Measurements from ENCODE around the gene DCST1. TPM values are rescaled to one million over a fixed set of nuclear protein-coding genes. Genes with fewer than 3 reads are reported as not detected.

The DCST1 gene
- total RNA-seq, 1 donor from 2014 or later: not detected

DNA sequence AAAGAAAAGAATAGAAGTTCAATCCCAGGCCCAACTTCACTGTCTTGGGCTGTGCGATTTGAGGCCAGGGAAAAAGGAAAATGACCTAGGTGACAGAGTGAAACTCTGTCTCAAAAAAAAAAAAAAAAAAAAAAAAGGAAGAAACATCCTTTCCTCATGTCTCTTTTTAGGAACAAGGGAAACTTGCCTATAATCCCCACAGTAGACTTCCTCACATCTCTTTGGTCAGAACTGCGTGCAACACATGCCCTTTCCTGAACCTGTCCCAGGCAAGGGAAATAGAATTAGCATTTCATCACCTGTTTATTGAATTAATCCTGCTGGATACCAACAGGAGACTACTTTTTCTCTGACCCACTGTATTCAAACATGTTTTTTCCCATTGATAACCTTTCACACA is 2.3 kb downstream of the DCST1 start:
- no peak for DNase-seq

DNA sequence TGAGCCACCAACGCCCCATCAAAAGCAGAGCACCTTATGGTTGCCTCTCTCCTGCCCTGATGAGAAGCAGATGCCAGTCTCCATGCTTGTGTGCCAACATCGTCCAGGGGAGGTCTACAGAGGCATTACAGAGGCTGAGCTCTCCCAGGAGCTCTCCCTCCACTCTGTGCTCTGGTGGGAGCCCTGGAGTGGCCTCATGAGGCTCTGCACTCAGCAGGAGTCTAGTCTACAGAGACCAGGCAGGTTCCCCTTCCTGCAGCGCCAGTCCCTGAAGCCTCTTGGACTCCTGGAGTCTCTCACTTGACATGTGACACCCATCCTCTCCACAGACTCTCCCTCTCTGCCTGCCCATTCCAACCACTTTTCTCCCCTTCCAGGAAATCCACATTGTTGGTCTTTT is 3.4 kb downstream of the DCST1 start:
- DNase-seq: no peak

DNA sequence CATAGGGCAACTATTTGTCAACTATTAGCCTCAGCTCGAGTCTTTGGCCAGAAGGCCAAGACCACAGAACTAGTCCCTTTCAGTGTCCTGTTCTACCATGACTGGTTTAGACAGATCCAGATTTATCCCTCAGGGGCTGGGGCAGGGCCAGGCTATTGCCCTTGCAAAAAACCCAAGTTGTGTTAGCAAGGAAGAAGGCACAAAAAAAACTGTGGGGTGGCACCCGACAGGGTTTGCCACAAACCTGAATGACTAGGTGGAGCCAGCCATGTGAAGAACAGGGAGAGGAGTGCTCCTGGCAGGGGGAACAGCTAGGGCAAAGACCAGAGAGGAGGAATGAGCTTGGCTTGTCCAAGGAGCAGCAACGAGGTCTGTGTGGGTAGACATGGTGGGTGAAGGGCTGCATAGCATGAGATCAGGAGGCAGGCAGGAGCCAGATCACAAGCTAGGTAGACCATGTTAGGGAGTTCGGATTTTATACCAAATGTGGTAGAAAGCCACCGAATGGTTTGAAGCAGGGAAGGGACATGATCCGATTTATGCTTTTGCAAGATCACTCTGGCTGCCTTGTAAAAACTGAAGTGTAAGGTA is 4.3 kb downstream of the DCST1 start:
- DNase-seq: no peak

DNA sequence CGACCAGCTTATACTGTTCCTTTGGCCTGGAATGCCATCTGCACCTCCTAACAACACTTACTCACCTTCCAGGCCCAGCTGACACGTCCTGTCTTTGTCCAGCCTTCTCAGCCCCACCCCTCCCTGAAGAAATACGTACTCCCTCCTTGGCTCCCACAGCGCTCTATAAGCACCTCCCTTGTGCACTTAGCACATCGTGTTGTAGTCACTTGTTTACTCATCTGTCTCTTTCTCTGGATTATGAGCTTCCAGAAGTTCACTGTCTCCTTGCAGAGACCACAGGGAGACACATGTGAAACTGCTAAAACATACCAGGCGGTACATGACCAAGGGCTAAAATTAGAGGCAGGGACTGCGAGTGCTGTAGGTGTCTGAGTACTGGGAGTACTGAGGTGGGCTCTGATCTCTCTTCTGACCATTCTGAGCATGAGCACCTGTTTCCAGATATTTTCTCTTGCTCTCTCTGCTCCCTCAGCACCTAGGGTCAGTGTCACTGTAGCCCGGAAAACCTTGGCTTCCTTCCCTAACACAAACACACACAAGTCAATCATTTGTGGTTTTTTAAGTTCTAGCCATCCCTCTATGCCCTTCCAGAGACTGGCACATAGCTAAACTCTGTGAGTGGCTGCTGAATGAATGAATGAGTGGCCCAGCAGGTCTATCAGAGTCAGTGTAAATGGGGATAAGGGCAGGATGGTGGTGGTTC is 5.1 kb downstream of the DCST1 start:
- DNase-seq: peak; percentile 56

DNA sequence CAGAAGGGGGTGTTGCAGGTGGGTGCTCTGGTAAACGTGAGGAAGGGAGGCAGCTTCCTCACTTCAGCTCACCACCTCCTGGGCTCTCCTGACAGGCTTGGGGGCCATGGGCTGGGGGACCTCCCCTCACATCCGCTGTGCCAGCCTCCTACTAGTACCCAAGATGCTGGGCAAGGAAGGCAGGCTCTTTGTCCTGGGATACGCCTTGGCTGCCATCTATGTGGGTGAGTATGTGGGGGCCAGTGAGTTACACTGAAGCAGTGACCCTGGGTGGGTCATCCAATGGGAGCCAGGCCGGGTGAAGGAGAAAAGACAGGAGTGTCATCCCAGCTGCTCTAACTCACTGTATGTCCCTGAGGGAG is 5.7 kb downstream of the DCST1 start:
- no peak for DNase-seq

DNA sequence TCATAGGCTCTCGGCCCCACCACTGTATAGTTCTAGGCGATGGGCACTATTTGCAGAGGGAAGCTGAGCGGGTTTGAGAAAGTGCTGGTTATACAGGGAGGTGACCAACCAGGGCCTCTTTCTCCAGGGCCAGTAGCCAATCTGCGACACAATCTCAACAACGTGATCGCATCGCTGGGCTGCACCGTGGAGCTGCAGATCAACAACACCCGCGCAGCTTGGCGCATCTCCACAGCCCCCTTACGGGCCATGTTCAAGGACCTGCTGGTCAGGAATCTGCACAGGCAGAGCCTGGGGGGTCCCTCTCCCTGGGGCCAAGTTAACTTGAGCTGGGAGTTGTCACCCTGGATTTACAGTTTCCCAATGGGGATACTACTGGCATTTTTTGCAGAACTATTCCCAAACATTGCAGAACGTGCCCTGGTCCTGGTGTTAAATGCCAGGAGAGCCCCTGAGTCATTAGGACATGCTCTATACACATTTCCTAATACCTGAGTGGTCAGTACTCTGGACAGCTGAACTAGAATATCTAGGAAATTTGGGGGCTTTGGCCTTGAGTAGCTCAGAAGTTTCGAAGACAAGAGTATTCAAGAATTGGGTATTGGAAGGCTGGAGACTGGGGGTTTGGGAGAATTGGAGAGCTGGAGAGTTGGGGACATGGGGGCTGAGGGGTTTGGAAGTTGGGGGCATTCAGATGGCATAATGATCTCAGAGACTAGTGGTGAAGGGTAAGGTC is 6.9 kb downstream of the DCST1 start:
- DNase-seq: no peak

DNA sequence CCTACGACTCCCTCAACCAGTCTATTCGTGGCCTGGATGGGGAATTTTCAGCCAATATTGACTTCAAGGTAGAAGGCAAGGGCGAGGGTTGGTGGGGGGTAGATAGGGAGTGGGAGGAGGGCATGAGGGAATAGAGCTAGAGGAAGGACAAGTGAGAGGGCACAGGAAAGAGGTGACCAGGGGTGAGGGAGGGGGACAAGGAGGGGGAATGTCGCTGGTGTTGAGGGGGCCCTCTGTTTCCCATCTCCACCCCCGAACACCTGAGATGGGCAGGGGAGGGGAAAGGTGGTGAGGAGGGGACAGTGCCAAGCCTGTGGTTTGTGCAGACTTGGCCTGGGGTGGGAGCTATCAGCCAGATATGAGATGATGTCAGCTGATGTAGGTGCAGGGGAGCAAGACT is 9.2 kb downstream of the DCST1 start:
- no peak for DNase-seq

DNA sequence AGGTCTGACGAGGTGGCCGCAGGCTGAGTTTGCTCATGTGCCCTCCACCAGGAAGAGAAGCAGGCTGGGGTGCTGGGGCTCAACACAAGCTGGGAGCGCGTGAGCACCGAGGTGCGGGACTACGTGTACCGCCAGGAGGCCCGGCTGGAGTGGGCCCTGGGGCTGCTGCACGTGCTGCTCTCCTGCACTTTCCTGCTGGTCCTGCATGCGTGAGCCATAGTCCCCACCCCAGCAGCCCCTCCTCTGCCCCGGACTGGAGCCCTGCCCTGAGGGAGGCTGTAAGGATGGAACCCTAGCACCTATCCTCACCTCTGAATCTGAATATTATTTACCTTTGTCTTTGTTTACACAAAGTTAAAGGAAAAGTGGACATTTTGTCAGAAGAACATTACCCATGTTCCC is 9.7 kb downstream of the DCST1 start:
- DNase-seq: no peak

DNA sequence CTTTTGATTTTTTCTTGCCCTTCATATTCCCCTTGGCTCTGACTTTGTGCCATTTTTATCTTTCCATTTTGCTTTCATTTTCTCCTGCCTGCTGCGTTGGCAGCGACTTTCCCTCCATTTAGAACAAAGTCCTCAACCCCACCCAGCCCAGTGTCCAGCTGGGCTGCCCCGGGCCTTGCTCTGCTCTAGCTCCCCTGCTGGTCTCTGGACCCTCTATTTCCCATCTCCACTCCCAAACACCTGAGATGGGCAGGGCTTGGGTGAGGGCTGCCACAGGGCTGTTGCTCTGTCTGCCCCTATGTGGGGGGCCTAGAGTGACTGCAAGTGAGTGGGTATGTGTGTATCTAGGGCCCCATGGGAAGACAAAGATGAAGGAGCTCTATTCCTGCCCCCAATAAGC is 10.2 kb downstream of the DCST1 start:
- DNase-seq: no peak

DNA sequence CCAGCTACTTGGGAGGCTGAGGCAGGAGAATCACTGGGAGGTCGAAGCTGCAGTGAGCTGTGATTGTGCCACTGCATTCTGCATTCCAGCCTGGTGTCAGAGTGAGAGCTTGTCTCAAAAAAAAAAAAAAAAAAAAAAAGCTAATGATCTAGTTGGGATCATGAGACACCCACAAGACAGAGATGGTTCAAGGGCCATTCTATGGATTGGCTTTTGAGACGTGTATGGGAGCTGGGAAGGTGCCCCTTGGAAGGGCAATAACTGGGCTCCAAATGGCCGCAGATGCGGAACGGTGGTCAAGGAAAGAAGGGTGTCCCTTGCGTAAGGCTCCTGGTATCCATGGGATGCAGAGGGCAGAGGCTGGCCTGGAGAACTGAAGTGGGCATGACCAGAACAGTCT is 10.7 kb downstream of the DCST1 start:
- DNase-seq: no peak

DNA sequence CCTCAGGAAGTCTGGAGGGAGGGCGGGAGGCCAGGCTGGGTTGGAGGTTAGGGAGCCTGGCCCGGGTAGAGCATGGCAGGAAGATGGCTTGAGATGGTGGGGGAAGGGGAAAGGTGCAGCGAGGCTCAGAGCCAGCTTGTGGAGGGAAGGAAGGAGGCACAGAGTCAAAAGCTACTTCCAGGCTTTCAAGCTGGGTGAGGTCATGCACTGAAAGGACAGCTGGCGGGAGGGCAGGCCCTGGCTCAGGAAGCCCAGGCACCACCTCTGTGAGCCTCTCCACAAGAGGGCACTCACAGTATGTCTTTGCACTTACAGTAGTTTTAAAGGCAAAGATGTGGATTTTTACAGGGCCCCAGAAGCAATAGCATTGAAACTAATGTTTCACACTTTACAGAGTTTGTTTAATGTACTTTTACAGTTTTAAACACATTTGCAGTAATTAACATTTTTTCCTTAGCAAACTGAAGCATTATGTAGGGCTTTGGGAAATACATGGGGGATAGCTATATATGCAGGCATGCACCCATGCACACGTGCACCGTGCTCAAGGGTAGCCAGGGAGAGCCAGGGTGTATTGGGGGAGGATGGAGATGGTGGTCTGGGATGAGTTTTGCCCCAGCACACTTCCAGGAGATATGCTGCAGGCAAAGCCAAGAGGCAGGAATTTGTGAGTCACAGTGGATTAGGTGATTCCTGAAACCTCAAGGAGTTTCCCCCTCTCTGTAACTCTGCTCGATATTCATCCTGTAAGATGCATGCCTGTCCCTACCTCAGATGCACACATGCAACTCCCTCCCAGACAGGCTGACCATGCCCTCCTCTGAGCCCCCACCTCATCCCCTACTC is 11.4 kb downstream of the DCST1 start:
- peak; percentile 92 for DNase-seq

DNA sequence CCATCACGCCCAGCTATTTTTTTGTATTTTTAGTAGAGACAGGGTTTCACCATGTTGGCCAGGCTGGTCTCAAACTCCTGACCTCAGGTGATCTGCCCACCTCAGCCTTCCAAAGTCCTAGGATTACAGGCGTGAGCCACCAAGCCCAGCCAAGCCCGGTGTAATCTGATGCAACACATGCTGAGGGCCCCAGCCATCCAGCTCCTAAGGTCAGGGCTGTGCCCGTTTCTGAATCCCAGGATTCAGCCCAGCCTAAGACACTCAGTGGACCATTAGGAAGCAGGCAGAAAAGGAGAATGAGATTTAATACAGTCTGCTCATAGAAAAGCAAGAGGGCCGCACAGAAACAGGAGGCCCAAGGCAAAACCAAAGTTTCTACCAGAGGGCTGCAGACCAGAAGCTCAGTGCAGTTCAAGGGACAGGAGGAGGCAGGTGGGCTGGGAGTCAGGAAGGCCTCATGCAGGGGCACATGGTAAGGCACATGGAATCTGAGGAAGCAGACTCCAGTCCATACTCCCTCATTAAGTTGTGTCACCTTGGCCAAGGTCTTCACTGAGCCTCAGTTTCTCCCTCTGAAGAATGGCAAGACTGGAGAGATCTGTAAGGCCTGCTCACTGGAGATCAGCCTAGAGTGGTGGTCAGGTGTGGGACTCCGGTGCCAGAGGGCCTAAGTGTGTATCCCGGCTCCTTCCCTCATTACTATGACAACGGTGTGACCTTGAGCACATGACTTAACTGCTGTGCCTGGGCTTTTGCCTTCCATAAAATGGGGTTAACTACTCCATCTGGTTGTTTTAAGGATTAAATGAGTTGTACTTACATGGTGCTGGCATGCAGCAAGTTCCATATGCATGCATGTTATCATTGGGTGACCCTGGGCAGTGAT is 15.1 kb downstream of the DCST1 start:
- DNase-seq: no peak

DNA sequence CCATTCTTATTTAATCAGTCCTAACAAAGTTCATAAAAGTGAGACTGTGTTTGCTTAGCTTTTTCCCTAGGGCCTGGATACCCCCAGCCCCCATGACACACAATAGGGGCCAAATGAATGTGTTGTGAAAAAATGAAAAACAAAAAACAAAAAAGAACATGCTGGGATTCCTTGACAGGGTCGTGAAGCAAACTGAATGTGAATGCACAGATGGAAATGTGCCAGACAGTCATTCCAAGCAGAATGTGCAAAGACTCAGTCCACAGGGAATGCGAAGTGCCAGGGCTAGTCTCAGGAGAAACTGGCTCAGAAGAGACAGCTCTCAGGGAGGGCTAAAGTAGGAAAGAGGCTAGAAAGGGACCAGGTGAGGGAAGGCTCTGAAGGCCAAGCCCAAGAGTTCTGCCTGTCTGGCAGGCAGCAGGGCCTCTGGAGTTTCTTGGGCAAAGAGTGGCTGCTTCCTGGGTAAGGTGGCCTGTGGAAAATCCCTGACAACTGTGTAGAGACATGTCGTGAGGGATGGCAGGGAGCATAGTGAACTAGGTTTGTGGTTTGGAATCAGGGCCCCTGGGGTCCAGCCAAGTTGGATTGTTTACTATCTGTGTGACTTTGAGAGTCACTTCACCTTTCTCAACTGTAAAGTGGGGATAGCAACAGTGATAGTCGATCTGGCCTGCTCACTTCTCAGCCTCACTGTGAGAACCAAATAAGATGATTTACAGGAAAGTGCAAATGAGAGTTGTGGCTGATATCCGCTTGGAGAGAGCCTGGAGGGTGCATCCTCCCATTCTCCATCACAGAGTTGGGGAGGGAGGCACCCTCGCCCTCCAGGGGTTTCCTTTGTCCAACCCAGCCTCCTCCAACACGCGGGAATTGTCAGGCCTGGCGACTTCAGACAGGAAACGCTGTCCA is 16.3 kb downstream of the DCST1 start:
- DNase-seq: peak; percentile 20

DNA sequence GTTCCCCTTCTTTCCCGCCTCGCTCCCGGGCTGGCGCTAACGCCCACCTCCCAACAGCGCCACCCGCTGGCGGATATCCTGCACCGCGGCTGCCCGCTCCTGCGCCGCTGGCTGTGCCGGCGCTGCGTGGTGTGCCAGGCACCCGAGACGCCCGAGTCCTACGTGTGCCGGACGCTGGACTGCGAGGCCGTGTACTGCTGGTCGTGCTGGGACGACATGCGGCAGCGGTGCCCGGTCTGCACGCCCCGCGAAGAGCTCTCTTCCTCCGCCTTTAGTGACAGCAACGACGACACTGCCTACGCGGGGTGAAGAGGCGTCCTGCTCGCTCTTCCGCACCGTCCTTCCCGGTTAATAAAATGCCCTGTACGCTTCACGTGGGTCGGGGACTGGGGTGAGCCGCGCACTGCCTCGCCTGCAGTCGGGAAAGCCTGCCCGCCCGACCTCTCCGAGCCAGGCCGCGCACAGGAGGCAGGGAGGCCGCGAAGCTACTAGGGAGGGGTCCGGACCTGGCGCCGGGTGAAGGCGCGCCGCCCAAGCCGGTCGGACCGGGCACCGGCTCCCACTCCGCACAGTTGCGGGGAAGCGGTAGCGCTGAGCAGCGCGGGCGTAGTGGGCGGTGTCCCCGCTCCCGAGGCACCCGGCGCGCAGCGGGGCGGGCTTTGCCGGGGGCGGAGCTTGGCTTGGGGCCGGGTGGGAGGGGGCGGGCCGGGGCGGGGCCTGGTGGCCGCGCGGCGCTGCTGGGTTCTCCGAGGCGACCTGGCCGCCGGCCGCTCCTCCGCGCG is 17.1 kb downstream of the DCST1 start, which contains the start of gene ADAM15:
Gene ADAM15, plus strand, starts transcription at position 757 of the 782 bp plus-strand sequence. CDS start 71 bp downstream, outside the sequence.
- peak; percentile 85 for DNase-seq

DNA sequence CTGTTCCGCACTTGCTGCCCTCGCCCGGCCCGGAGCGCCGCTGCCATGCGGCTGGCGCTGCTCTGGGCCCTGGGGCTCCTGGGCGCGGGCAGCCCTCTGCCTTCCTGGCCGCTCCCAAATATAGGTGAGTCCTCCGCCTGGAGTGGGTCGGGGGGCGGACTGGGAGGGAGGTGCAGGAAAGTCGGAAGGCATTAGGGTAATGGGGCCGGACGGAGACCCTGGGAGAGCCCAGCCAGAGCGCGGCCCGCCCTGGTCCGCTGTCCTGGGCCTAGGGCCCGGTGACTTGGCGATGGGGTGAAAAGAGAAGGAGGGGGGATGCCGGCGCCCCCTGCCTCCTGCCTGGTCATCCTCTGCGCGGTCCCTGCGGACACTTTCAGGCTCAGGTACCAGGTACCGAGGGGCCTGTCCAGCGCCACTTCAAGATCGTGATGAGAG is 17.7 kb downstream of the DCST1 start:
- no peak for DNase-seq

DNA sequence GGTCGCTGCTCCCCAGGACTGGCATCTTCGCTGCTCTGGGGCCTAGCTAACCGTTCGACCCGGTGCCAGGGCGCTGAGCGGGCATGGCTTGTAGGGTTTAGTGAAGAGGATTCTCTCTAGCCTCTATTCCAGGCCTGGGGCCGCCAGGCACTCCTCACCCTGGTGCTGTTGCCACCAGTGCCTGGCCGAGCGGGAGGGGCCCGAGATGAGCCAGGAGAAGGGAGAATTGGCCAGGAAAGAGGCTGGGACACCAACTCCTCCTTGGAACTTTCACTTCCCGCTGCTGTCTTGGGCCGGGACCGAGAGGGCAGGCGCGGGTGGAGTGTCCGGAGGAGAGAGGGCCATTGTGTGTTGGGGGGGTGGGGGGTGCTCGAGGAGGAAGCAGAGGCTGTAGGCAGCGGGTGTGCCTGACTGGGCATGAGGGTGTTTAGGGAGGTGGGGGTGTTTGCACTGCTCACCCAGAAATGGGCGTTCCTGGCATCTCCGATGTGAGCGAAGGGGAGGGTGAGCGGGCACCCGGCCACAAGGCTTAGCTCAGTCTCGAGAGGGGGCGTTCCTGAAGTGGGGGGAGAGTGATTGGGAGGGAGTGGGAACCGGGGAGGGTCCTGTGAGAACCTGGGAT is 18.3 kb downstream of the DCST1 start:
- peak; percentile 76 for DNase-seq

DNA sequence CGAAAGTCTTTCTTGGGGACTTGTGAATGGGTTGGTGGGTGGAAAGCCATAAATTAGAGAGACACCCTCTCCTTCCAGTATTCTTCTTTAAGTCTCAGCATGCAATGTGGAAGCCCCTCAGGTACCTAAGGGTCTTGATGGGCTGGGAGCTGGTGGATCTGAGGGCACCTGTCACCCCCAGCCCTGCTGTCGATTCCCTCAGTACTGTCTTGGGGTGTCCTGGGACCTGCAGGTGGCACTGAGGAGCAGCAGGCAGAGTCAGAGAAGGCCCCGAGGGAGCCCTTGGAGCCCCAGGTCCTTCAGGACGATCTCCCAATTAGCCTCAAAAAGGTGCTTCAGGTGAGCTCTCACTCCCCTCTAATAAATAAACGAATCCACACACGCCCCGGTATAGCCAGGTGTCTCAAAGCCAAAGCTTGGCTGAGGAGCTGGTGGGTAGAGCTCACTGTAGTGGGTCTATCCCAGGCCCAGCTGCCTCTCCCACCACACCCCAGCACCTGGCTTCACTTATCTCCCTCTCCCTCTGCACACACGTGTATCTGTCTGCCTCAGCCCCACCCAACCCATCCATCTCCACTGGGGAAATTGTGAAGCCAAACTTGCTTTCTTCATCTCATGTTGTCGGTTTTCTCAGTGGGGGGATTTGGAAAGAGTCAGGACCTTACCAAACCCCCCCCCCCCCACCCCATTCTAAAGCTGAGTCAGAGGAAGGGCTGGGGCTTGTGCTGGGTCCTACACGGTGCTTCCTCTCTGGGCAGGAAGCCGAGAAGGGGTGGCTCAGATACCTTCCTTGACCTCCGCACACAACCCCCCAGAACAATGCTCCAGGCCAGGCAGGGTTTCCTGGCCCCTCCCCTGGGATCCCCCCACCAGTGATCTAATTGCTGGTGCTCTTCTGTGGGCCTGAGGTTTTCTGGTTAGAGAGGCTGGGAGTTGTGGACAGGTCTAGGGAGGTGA is 19.1 kb downstream of the DCST1 start:
- peak; percentile 88 for DNase-seq

DNA sequence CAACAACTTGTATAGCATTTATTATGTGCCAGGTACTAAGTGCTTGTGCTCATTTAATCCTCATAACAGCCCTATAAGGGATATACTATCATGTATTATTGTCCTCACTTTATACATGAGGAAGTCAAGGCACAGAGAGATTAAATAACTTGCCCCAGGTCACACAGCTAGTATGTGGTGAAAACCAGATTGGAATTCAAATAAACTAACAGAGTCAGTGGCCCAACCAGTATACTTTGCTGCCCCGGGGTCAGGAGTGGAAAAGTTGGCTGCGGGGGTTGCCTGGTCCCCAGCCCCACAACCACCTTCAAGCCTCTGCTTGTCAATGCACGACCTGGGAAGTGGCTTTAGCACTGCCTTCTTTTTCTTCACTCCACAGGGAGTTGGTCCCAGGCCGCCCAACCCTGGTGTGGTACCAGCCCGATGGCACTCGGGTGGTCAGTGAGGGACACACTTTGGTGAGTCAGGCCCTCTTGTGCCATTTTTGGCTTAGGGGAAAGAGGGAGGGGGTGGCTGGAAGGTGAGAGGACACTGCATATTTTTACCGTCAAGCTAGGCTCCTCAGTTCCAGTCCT is 20.0 kb downstream of the DCST1 start:
- DNase-seq: no peak

Measured in dermis blood vessel endothelial cell (primary cell).